Measurements from ENCODE around the gene WFDC13.
"Not testable (repeated sequence)": the region's sequence is repeated elsewhere in the genome, so short reads cannot be mapped to it uniquely, and the experiment has no call there.

Gene WFDC13

GRCh38 chr20:45701873-45702272 is at the start of gene WFDC13:
TSS of gene WFDC13 (plus strand) at chr20:45702038. CDS start at chr20:45702124, 86 bp downstream.
- no peak for DNase-seq

- not testable (repeated sequence) for DNase-seq
Observed at GRCh38 chr20:45657038-45657437, 44.8 kb upstream of the WFDC13 start.

GRCh38 chr20:45670139-45670538 is 31.7 kb upstream of the WFDC13 start, which contains the start of gene WFDC11:
TSS of gene WFDC11 (minus strand) at chr20:45670239. CDS start at chr20:45650600, 19,639 bp downstream.
- DNase-seq, result no peak

- DNase-seq, result no peak
Observed at GRCh38 chr20:45672765-45673164, 29.1 kb upstream of the WFDC13 start.

GRCh38 chr20:45679650-45680049 is 22.2 kb upstream of the WFDC13 start:
- no peak for DNase-seq

GRCh38 chr20:45685896-45686295 is 15.9 kb upstream of the WFDC13 start:
- no peak for DNase-seq

GRCh38 chr20:45693346-45693745 is 8.5 kb upstream of the WFDC13 start:
- not testable (repeated sequence) for DNase-seq

- DNase-seq, result no peak
Observed at GRCh38 chr20:45695496-45695895, 6.3 kb upstream of the WFDC13 start.

- DNase-seq, result no peak
Observed at GRCh38 chr20:45701104-45701503, 734 bp upstream of the WFDC13 start.

- no peak for DNase-seq
Observed at GRCh38 chr20:45704969-45705637, 3.3 kb downstream of the WFDC13 start, which contains the start of gene WFDC10B. TSS of gene WFDC10B (minus strand) at chr20:45705019. CDS start at chr20:45685992, 19,027 bp downstream.

GRCh38 chr20:45716141-45716688 is 14.4 kb downstream of the WFDC13 start:
- not testable (repeated sequence) for DNase-seq

- no peak for DNase-seq
Observed at GRCh38 chr20:45722047-45722446, 20.2 kb downstream of the WFDC13 start, which contains the start of gene SPINT4. TSS of gene SPINT4 (plus strand) at chr20:45722347. CDS start at chr20:45722368, 21 bp downstream.

GRCh38 chr20:45725134-45725533 is 23.3 kb downstream of the WFDC13 start:
- no peak for DNase-seq

- no peak for DNase-seq
Observed at GRCh38 chr20:45727044-45727443, 25.2 kb downstream of the WFDC13 start.

- DNase-seq, result no peak
Observed at GRCh38 chr20:45732199-45732598, 30.4 kb downstream of the WFDC13 start.

- no peak for DNase-seq
Observed at GRCh38 chr20:45735552-45735951, 33.7 kb downstream of the WFDC13 start.

- no peak for DNase-seq
Observed at GRCh38 chr20:45735988-45736387, 34.1 kb downstream of the WFDC13 start.

- DNase-seq, result no peak
Observed at GRCh38 chr20:45742596-45742995, 40.8 kb downstream of the WFDC13 start.

GRCh38 chr20:45745015-45745414 is 43.2 kb downstream of the WFDC13 start:
- no peak for DNase-seq

- DNase-seq, result no peak
Observed at GRCh38 chr20:45751721-45752120, 49.9 kb downstream of the WFDC13 start.

GRCh38 chr20:45752746-45753145 is 50.9 kb downstream of the WFDC13 start:
- no peak for DNase-seq

GRCh38 chr20:45758096-45758495 is 56.3 kb downstream of the WFDC13 start:
- no peak for DNase-seq
